ENCODE measurements around the gene RAB3C.
"Not testable (repeated sequence)": the region's sequence is repeated elsewhere in the genome, so short reads cannot be mapped to it uniquely, and the experiment has no call there.

The RAB3C gene

DNA sequence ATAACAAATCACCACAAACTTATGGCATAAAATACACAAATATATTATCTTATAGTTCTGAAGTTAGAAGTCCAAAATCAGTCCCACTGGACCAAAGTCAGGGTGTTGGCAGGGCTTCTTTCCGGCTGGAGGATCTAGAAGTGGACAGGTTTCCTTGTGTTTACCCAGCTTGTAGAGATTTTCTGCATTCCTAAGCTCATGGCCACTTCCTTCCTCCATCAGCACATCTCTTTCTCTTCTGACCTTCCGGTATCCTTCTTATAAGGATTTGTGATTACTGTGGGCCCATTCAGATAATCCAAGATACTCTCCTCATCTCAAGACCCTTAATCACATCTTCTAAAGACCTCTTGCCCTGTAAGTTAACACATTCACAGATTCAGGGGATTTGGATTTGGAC, 97.6 kb downstream of the RAB3C start:
- no peak for DNase-seq

DNA sequence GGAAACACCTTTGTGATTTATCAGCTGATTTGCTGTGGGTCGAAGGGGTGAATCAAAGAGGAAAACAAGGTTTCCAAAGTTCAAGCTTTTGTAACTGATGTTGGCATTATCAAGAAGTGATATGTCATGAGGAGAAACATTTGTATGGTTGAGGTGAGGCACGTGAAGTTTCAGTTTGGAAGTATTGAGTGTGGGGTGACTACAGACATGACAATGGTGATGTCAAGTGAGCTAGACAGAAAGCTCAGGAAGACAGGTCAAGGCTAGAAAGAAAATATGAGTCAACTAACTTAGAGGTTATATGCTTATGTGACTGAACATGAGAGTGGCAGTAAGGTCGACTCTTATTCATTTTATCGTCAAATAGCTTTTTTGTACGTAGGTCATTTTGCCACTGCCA, 99.1 kb downstream of the RAB3C start:
- DNase-seq: no peak

GRCh38 chr5:58683567-58683966, 100.7 kb downstream of the RAB3C start:
- no peak for DNase-seq

GRCh38 chr5:58687079-58687478, 104.2 kb downstream of the RAB3C start:
- DNase-seq: no peak

DNA sequence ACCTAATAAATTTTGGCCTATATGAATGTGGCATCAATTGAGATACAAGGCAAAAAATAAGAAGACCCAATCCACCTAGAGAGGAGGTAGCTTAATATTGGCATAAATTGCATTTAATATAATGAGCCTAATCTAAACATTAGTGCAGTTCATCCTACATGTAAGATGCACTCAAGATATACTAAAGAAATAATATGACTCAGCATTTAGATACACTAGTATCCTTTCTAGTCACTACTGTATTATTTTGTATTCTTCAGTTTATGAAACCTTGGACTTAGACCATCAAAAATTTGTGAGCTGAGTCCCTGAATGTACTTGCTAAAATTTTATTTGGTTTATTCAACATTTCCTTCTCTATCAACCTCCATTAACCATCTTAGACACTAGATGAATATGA, 104.7 kb downstream of the RAB3C start:
- no peak for DNase-seq

DNA sequence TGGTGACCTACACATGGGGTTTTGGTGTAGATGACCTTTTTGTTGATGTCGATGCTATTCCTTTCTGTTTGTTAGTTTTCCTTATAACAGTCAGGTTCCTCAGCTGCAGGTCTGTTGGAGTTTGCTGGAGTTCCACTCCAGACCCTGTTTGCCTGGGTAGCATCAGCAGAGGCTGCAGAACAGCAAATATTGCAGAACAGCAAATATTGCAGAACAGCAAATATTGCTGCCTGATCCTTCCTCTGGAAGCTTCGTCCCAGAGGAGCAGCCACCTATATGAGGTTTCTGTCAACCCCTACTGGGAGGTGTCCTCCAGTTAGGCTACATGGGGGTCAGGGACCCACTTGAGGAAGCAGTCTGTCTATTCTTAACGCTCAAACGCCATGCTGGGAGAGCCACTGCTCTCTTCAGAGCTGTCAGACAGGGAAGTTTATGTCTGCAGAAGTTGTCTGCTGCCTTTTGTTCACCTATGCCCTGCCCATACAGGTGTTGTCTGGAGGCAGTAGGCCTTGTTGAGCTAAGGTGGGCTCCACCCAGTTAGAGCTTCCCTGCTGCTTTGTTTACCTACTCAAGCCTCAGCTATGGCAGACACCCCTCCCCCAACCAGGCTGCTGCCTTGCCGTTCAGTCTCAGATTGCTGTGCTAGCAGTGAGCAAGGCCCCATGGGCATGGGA, 116.3 kb downstream of the RAB3C start:
- DNase-seq: not testable (repeated sequence)

DNA sequence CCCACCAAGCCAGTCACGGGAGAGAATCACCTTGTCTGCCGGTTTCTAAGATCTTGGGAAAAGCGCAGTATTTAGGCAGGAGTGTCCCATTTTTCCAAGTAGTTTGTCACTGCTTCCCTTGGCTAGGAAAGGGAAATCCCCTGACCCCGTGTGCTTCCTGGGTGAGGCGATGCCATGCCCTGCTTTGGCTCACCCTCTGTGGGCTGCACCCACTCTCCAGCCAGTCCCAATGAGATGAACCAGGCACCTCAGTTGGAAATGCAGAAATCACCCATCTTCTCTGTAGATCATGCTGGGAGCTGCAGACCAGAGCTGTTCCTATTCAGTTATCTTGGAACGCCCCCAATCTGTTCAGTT, 116.9 kb downstream of the RAB3C start:
- no peak for DNase-seq

DNA sequence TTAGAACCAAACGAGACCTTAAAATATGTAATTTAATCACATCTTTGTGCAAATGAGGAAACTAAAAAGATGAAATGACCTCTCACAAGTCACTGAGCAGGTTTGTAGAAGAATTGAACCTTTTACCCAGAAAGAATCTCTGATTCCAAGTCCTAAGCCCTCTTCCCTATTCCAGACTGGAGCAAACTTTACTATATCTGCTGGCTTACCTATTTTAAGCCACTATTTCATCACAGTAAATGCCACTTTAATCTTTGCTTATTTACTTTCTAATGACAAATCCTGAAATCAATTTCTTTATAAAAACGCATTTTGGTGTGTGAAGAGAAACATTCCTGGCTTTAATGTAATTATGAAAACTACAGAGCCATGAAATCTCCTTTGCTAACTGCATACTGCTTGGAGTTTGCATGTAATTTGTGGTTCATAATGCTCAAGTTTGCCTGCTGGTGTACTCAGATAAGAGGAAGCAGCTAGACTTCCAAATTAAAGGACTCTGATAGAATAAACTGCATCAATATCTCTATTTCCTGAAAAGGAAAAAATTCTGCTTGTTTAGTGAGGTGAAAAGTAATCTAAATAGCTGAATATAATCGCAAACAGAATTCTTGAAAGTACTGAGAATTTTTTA, 121.2 kb downstream of the RAB3C start:
- no peak for DNase-seq

DNA sequence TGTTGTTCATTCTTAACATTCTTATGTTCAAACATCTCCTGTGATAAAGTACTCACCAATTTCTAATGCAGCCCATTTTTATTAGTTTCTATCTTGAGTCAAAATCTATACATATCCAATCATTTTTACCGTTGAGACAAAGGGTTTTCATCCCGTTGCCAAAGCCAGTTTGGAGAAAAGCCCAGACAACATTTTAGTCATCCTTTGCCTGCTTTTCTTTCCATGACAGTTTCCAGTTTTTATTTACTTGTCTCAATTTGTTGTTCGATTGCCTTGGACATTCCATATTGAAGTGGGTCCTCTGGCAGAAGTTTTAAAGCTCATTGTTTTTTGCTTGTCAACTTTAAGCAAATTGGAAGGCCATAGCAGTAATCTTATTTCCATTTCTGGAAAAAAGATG, 123.9 kb downstream of the RAB3C start:
- no peak for DNase-seq

GRCh38 chr5:58708456-58708855, 125.6 kb downstream of the RAB3C start:
- DNase-seq: no peak

- DNase-seq: not testable (repeated sequence)
These were observed 127.5 kb downstream of the RAB3C start for GRCh38 chr5:58710425-58710824.

GRCh38 chr5:58710871-58711270, 128.0 kb downstream of the RAB3C start:
- DNase-seq: no peak

DNA sequence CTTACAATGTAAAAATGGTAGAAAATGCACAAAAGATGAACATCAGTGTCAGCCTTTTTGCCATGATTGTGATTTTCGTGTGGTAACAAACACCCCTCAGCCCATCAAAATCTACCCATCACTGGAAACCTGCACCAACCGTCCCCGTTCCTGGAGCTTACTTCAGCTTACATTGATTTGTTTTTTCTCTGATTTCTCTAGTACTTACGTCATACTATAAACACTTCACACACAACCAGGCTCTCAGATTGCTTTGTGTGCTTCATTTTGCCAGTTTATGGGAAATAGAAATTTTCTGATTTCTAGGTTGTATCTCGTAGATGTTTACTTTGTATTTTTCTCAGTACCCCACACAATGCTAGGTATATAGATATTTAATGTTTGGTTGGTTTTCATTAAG, 129.1 kb downstream of the RAB3C start:
- no peak for DNase-seq

- DNase-seq: no peak
These were observed 131.2 kb downstream of the RAB3C start for GRCh38 chr5:58714046-58714445.

GRCh38 chr5:58715997-58716656, 133.3 kb downstream of the RAB3C start:
- DNase-seq: no peak

DNA sequence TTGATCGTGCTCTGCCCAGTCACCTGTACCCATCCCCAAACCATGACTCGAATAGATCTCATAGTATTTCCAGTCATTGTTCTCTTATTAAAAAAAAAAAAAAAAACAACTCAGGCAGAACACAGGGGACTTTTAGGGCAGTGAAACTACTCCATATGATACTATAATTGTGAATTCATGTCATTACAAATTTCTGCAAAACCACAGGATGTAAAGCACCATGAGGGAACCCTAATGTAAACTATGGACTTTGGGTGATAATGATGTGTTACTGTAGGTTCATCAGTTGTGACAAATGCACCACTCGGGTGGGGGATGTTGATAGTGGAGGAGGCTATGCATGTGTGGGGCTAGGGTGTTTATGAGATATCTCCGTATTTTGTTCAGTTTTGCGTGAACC, 133.8 kb downstream of the RAB3C start:
- no peak for DNase-seq

- DNase-seq: no peak
These were observed 134.6 kb downstream of the RAB3C start for GRCh38 chr5:58717303-58718007.

GRCh38 chr5:58718269-58718978, 135.5 kb downstream of the RAB3C start:
- DNase-seq: no peak

DNA sequence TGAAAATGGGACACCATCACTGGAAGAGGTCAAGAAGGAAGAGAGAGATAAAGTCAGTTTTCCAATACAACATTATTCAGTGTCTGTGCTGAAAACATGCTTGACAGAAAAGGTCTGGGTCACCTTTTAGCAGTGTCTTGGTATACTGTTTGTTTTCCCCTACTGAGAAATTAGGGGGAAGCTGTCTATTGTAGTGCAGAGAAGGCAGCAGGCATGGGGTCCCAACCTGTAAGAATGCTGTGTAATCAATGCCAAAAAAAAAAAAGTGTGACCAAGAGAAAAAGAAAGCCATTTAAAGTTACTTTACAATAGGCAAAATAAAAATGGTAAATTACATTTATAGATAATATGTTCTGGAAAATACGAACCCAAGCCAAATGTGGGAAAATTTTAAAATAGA, 139.3 kb downstream of the RAB3C start:
- DNase-seq: no peak

DNA sequence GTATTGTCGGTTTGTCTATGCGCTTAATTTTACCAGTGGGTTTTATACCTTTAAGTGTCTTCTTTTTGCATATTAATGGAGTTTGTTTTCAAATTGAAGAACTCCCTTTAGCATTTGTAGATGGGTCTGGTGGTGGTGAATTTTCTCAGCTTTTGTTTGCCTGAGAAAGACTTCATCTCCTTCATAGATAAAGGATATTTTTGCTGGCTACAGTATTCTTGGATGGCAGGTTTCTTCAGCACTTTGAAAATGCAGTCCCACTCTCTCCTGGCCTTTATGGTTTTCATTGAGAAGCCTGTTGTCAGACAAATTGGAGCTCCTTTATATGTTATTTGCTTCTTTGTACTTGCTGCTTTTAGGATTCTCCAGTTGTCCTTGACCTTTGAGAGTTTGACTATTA, 142.1 kb downstream of the RAB3C start:
- DNase-seq: no peak

GRCh38 chr5:58731641-58732040, 148.8 kb downstream of the RAB3C start:
- DNase-seq: no peak

GRCh38 chr5:58735637-58736036, 152.8 kb downstream of the RAB3C start:
- DNase-seq: no peak

GRCh38 chr5:58736214-58736613, 153.3 kb downstream of the RAB3C start:
- DNase-seq: no peak
